Suprapubic skin (tissue), 3 donors: Measurements from ENCODE around the gene DIAPH2.

Source experiments
- POLR2A ChIP-seq, 2 donors: fragments of 450-650 bp; IDR thresholded peaks; one replicate each; pipeline ENCODE4 v1.6.1; 2017; ENCODE audit warnings: antibody characterized with exemption in 2 of 2, mild to moderate bottlenecking in 2 of 2, moderate library complexity in 2 of 2
- TF ChIP-seq, protein P1 (sequence below), 2 donors: fragments of 200-600 bp in 1 of 2; fragments of 450-650 bp in 1 of 2; sonication (generic) in 1 of 2; IDR thresholded peaks; one replicate each; pipeline ENCODE4 v1.5.1; 2016 to 2019; ENCODE audit warnings: antibody characterized with exemption in 2 of 2, mild to moderate bottlenecking in 1 of 2, moderate library complexity in 1 of 2

GRCh38 chrX:96984538-96984937, 299.9 kb downstream of the DIAPH2 start:
- TF ChIP-seq POLR2A (IDR thresholded peaks at IDR 0.05): no peak
- TF ChIP-seq, protein P1, sequence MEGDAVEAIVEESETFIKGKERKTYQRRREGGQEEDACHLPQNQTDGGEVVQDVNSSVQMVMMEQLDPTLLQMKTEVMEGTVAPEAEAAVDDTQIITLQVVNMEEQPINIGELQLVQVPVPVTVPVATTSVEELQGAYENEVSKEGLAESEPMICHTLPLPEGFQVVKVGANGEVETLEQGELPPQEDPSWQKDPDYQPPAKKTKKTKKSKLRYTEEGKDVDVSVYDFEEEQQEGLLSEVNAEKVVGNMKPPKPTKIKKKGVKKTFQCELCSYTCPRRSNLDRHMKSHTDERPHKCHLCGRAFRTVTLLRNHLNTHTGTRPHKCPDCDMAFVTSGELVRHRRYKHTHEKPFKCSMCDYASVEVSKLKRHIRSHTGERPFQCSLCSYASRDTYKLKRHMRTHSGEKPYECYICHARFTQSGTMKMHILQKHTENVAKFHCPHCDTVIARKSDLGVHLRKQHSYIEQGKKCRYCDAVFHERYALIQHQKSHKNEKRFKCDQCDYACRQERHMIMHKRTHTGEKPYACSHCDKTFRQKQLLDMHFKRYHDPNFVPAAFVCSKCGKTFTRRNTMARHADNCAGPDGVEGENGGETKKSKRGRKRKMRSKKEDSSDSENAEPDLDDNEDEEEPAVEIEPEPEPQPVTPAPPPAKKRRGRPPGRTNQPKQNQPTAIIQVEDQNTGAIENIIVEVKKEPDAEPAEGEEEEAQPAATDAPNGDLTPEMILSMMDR (IDR thresholded peaks at IDR 0.05): no peak
